ENCODE results near the gene PTPN11. TPM values are rescaled to one million over a fixed set of nuclear protein-coding genes. Genes with fewer than 3 reads are reported as not detected.

PTPN11 gene
- total and polyA plus RNA-seq, 4 donors: 33.7 to 73.3 (median 36.4) TPM

DNA sequence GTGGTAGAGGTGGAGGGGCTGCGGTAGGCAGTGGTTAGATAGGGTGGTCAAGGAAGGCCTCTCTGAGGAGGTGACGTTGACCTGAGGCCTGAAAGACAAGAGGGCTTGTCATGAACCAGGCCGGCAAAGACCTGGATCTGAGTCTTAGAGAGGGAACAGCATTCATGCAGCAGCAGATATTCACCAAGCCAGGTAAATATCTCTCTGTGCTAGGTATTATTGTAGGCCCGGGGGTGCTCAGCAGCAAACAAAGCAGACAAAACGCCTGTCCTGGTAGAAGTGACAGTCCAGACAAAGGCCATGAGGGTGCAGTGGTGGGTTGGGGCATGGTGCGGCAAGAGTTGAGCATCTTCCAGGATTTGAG, 117.6 kb downstream of the PTPN11 start:
- Histone ChIP-seq H3K27me3 (ENCODE audit: control insufficient read depth in 4 of 4, insufficient read depth in 4 of 4, low read length in 3 of 4) (no peaks in the 10 kb centered on the region), H3K4me3 (ENCODE audit: low read depth in 1 of 3, low read length in 3 of 3) (no peak overlapping the region), H3K27ac (ENCODE audit: low read depth in 1 of 2, low read length in 2 of 2) (no peak overlapping the region), H3K9ac (ENCODE audit: low read depth in 1 of 2, low read length in 2 of 2) (no peak overlapping the region), H3K4me1 (ENCODE audit: control insufficient read depth in 4 of 4, insufficient read depth in 4 of 4, low read length in 3 of 4) (no peaks in the 10 kb centered on the region), H3K36me3 (ENCODE audit: control insufficient read depth in 4 of 4, insufficient read depth in 3 of 4, low read depth in 1 of 4, low read length in 3 of 4) (no peaks in the 10 kb centered on the region), H3K9me3 (ENCODE audit: control insufficient read depth in 4 of 4, low read length in 3 of 4) (no peaks in the 10 kb centered on the region)
- no peak for DNase-seq (ENCODE audit: low spot score)
- 82% methylated on average over 6 of the region's 6 CpGs for WGBS
- TF ChIP-seq, protein P1, sequence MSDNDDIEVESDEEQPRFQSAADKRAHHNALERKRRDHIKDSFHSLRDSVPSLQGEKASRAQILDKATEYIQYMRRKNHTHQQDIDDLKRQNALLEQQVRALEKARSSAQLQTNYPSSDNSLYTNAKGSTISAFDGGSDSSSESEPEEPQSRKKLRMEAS (IDR thresholded peaks at IDR 0.05): no peak
- no peak for TF ChIP-seq GABPA (IDR thresholded peaks at IDR 0.05 in 1 of 2, conservative IDR thresholded peaks at IDR 0.05 in 1 of 2)
- no peak for TF ChIP-seq NR2F2 (IDR thresholded peaks at IDR 0.05)
- TF ChIP-seq, protein P2, sequence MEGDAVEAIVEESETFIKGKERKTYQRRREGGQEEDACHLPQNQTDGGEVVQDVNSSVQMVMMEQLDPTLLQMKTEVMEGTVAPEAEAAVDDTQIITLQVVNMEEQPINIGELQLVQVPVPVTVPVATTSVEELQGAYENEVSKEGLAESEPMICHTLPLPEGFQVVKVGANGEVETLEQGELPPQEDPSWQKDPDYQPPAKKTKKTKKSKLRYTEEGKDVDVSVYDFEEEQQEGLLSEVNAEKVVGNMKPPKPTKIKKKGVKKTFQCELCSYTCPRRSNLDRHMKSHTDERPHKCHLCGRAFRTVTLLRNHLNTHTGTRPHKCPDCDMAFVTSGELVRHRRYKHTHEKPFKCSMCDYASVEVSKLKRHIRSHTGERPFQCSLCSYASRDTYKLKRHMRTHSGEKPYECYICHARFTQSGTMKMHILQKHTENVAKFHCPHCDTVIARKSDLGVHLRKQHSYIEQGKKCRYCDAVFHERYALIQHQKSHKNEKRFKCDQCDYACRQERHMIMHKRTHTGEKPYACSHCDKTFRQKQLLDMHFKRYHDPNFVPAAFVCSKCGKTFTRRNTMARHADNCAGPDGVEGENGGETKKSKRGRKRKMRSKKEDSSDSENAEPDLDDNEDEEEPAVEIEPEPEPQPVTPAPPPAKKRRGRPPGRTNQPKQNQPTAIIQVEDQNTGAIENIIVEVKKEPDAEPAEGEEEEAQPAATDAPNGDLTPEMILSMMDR (IDR thresholded peaks at IDR 0.05; ENCODE audit: low read depth, low read length, missing input control): no peak
- TF ChIP-seq, protein P3, sequence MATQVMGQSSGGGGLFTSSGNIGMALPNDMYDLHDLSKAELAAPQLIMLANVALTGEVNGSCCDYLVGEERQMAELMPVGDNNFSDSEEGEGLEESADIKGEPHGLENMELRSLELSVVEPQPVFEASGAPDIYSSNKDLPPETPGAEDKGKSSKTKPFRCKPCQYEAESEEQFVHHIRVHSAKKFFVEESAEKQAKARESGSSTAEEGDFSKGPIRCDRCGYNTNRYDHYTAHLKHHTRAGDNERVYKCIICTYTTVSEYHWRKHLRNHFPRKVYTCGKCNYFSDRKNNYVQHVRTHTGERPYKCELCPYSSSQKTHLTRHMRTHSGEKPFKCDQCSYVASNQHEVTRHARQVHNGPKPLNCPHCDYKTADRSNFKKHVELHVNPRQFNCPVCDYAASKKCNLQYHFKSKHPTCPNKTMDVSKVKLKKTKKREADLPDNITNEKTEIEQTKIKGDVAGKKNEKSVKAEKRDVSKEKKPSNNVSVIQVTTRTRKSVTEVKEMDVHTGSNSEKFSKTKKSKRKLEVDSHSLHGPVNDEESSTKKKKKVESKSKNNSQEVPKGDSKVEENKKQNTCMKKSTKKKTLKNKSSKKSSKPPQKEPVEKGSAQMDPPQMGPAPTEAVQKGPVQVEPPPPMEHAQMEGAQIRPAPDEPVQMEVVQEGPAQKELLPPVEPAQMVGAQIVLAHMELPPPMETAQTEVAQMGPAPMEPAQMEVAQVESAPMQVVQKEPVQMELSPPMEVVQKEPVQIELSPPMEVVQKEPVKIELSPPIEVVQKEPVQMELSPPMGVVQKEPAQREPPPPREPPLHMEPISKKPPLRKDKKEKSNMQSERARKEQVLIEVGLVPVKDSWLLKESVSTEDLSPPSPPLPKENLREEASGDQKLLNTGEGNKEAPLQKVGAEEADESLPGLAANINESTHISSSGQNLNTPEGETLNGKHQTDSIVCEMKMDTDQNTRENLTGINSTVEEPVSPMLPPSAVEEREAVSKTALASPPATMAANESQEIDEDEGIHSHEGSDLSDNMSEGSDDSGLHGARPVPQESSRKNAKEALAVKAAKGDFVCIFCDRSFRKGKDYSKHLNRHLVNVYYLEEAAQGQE (IDR thresholded peaks at IDR 0.05): no peak
- TF ChIP-seq SP1 (IDR thresholded peaks at IDR 0.05): no peak

DNA sequence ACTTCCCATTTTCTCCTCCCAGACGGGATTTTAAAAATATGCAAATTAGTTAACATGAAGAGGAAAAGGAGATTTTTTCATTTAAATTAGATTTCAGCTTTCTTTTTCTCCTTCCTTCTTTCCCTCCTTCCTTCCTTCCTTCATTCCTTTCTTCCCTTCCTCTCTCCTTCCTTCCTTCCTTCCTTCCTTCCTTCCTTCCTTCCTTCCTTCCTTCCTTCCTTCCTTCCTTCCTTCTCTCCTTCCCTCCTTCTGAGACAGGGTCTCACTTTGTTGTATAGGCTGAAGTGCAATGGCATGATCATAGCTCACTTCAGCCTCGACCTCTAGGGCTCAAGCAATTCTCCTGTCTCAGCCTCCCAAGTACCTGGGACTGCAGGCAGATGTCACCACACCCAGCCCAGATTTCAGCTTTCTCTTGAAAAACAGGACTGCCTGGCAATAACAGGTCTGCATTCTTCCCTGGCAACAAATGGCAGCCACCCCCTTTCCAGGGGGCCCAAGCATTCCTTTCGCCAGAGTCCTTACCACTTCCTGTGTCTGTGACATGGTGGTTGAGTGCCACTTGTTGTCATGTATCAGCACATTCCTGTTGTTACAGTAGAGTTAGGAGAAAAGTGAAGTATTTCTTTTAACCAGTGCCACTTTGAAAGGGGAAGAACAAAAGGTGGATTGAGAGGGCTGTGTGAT, 119.1 kb downstream of the PTPN11 start:
- no peak overlapping the region for H3K4me3 ChIP-seq (ENCODE audit: low read depth in 1 of 3, low read length in 3 of 3)
- no peaks in the 10 kb centered on the region for H3K4me1 ChIP-seq (ENCODE audit: control insufficient read depth in 4 of 4, insufficient read depth in 4 of 4, low read length in 3 of 4)
- DNase-seq (ENCODE audit: low spot score): no peak
- WGBS: 60% methylated on average over 3 of the region's 3 CpGs
- H3K9ac ChIP-seq (ENCODE audit: low read depth in 1 of 2, low read length in 2 of 2): no peak overlapping the region
- no peaks in the 10 kb centered on the region for H3K36me3 ChIP-seq (ENCODE audit: control insufficient read depth in 4 of 4, insufficient read depth in 3 of 4, low read depth in 1 of 4, low read length in 3 of 4)
- H3K27ac ChIP-seq (ENCODE audit: low read depth in 1 of 2, low read length in 2 of 2): no peak overlapping the region
- no peaks in the 10 kb centered on the region for H3K27me3 ChIP-seq (ENCODE audit: control insufficient read depth in 4 of 4, insufficient read depth in 4 of 4, low read length in 3 of 4)
- no peaks in the 10 kb centered on the region for H3K9me3 ChIP-seq (ENCODE audit: control insufficient read depth in 4 of 4, low read length in 3 of 4)
- no peak for TF ChIP-seq HNF4G (IDR thresholded peaks at IDR 0.05)
- TF ChIP-seq SP1 (IDR thresholded peaks at IDR 0.05): no peak
- no peak for TF ChIP-seq JUND (IDR thresholded peaks at IDR 0.05)
- TF ChIP-seq, protein P1 (IDR thresholded peaks at IDR 0.05): no peak
- no peak for TF ChIP-seq HNF4A (conservative IDR thresholded peaks at IDR 0.05)
- TF ChIP-seq, protein P3 (IDR thresholded peaks at IDR 0.05): no peak
- TF ChIP-seq, protein P4, sequence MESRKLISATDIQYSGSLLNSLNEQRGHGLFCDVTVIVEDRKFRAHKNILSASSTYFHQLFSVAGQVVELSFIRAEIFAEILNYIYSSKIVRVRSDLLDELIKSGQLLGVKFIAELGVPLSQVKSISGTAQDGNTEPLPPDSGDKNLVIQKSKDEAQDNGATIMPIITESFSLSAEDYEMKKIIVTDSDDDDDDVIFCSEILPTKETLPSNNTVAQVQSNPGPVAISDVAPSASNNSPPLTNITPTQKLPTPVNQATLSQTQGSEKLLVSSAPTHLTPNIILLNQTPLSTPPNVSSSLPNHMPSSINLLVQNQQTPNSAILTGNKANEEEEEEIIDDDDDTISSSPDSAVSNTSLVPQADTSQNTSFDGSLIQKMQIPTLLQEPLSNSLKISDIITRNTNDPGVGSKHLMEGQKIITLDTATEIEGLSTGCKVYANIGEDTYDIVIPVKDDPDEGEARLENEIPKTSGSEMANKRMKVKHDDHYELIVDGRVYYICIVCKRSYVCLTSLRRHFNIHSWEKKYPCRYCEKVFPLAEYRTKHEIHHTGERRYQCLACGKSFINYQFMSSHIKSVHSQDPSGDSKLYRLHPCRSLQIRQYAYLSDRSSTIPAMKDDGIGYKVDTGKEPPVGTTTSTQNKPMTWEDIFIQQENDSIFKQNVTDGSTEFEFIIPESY (IDR thresholded peaks at IDR 0.05): no peak
- no peak for TF ChIP-seq NR2F2 (IDR thresholded peaks at IDR 0.05)
- no peak for TF ChIP-seq FOXA2 (IDR thresholded peaks at IDR 0.05)
- no peak for TF ChIP-seq EGR1 (IDR thresholded peaks at IDR 0.05; ENCODE audit: low read depth in 2 of 2)
- TF ChIP-seq RAD21 (IDR thresholded peaks at IDR 0.05): no peak
- TF ChIP-seq, protein P2 (IDR thresholded peaks at IDR 0.05; ENCODE audit: low read depth, low read length, missing input control): no peak
- TF ChIP-seq GABPA (IDR thresholded peaks at IDR 0.05 in 1 of 2, conservative IDR thresholded peaks at IDR 0.05 in 1 of 2): no peak
- TF ChIP-seq FOXA1 (IDR thresholded peaks at IDR 0.05): no peak
- no peak for TF ChIP-seq RXRA (IDR thresholded peaks at IDR 0.05)
- TF ChIP-seq, protein P5, sequence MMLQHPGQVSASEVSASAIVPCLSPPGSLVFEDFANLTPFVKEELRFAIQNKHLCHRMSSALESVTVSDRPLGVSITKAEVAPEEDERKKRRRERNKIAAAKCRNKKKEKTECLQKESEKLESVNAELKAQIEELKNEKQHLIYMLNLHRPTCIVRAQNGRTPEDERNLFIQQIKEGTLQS (IDR thresholded peaks at IDR 0.05): no peak
- no peak for TF ChIP-seq YY1 (IDR thresholded peaks at IDR 0.05)

Data from liver (tissue), 9 donors.